Calu3 (cell line): Measurements from ENCODE around the gene SCN1A. TPM values are rescaled to one million over a fixed set of nuclear protein-coding genes. Genes with fewer than 3 reads are reported as not detected.
"Not testable (repeated sequence)": the region's sequence is repeated elsewhere in the genome, so short reads cannot be mapped to it uniquely, and the experiment has no call there.

Experiments
- BruUV-seq: library from RNA; stranded (reverse); fragments of 400-500 nt; replicated peaks from 2 replicates; lab custom pipeline; 2021; lab: Mats Ljungman, UMichigan
- CTCF ChIA-PET: fragments of 300-600 bp; sonication (Branson Sonifier 250); formaldehyde crosslinking; loops from one replicate; lab custom pipeline; 2022; ENCODE audit warnings: antibody characterized with exemption; lab: Charles Lee
- DNase-seq: peaks from one replicate; pipeline ENCODE4 v3.0.0; 2022
- H3K27ac Mint-ChIP-seq: one replicate; pipeline ENCODE4 v1.8.0; 2022; ENCODE audit warnings: mixed read lengths; ENCODE audit not compliant: unreplicated experiment
- H3K27me3 Mint-ChIP-seq: one replicate; pipeline ENCODE4 v1.8.0; 2022; ENCODE audit warnings: mixed read lengths; ENCODE audit not compliant: unreplicated experiment
- H3K36me3 Mint-ChIP-seq: one replicate; pipeline ENCODE4 v1.8.0; 2022; ENCODE audit warnings: mild to moderate bottlenecking, moderate library complexity, mixed read lengths; ENCODE audit not compliant: insufficient read depth, unreplicated experiment
- H3K4me1 Mint-ChIP-seq: one replicate; pipeline ENCODE4 v1.8.0; 2022; ENCODE audit warnings: mild to moderate bottlenecking, low read depth, mixed read lengths; ENCODE audit not compliant: unreplicated experiment
- H3K4me3 Mint-ChIP-seq: one replicate; pipeline ENCODE4 v1.8.0; 2022; ENCODE audit warnings: mild to moderate bottlenecking, low read depth, moderate library complexity, mixed read lengths; ENCODE audit not compliant: unreplicated experiment
- H3K9me3 Mint-ChIP-seq: one replicate; pipeline ENCODE4 v1.8.0; 2022; ENCODE audit warnings: low read depth, mixed read lengths; ENCODE audit not compliant: unreplicated experiment
- intact Hi-C: fragments of 100-400 bp; cut with micrococcal nuclease; formaldehyde crosslinking; loops from one replicate; pipeline ENCODE4 v1.10.0; 2022; ENCODE audit not compliant: unreplicated experiment
- total RNA-seq: library from RNA; stranded (reverse); gene quantifications from 2 replicates; pipeline ENCODE4 v1.2.3, GENCODE V29; 2022
- TF ChIP-seq, protein P1 (sequence below): fragments of 200-600 bp; IDR thresholded peaks from one replicate; pipeline ENCODE4 v1.8.0; 2022; ENCODE audit warnings: antibody characterized with exemption; ENCODE audit not compliant: unreplicated experiment

The SCN1A gene
- total RNA-seq, 1 experiment from 2014 or later, result not detected

DNA sequence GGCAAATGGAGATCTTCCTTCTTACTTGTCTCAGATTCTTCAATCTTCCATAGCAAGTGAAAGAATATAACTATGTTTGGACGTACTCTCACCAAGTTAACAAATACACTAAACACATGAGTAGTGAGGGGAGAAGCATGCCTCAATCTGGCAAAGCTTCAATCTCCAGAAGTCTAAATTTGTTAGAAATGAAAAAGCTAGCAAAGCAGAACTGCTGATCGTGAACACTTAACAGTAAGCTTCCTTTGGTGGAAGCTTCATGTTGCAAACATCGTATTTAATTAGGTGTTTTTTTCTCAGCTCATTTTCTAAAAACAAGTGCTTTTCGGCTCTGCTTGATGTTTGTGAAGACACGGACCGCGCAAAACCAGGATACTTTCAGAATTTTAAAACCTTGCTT lies 12.7 kb upstream of the SCN1A start:
- H3K9me3 Mint-ChIP-seq, result no peaks in the 10 kb centered on the region
- H3K27me3 Mint-ChIP-seq, result no peaks in the 10 kb centered on the region
- H3K4me3 Mint-ChIP-seq, result no peak overlapping the region
- H3K36me3 Mint-ChIP-seq, result no peaks in the 10 kb centered on the region
- intact Hi-C loops, result no loop called here
- TF ChIP-seq, protein P1, sequence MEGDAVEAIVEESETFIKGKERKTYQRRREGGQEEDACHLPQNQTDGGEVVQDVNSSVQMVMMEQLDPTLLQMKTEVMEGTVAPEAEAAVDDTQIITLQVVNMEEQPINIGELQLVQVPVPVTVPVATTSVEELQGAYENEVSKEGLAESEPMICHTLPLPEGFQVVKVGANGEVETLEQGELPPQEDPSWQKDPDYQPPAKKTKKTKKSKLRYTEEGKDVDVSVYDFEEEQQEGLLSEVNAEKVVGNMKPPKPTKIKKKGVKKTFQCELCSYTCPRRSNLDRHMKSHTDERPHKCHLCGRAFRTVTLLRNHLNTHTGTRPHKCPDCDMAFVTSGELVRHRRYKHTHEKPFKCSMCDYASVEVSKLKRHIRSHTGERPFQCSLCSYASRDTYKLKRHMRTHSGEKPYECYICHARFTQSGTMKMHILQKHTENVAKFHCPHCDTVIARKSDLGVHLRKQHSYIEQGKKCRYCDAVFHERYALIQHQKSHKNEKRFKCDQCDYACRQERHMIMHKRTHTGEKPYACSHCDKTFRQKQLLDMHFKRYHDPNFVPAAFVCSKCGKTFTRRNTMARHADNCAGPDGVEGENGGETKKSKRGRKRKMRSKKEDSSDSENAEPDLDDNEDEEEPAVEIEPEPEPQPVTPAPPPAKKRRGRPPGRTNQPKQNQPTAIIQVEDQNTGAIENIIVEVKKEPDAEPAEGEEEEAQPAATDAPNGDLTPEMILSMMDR, result no peak
- no peak for DNase-seq
- H3K27ac Mint-ChIP-seq, result no peak overlapping the region
- H3K4me1 Mint-ChIP-seq, result no peaks in the 10 kb centered on the region
- CTCF ChIA-PET, result no interaction called here
- BruUV-seq, result no TSS peak

DNA sequence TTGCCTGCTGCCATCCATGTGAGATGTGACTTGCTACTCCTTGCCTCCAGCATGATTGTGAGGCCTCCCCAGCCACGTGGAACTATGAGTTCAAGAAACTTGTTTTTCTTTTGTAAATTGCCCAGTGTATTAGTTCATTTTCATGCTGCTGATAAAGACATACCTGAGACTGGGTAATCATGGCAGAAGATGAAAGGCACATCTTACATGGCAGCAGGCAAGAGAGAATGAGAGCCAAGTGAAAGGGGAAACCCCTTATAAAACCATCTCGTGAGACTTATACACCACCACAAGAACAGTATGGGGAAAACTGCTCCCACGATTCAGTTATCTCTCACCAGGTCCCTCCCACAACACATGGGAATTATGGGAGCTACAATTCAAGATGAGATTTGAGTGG lies 11.7 kb upstream of the SCN1A start:
- BruUV-seq, H3K4me3 Mint-ChIP-seq, H3K27me3 Mint-ChIP-seq, H3K9me3 Mint-ChIP-seq, H3K27ac Mint-ChIP-seq, H3K36me3 Mint-ChIP-seq, intact Hi-C loops, H3K4me1 Mint-ChIP-seq, DNase-seq, CTCF ChIA-PET: not testable (repeated sequence)

GRCh38 chr2:166138667-166139066 lies 10.8 kb upstream of the SCN1A start:
- CTCF ChIA-PET, result no interaction called here
- intact Hi-C loops, result no loop called here
- Mint-ChIP-seq H3K27me3 (no peaks in the 10 kb centered on the region), H3K4me1 (peaks cover 12% of the 10 kb centered on the region), H3K36me3 (no peaks in the 10 kb centered on the region), H3K4me3 (no peak overlapping the region), H3K9me3 (no peaks in the 10 kb centered on the region), H3K27ac (no peak overlapping the region)
- TF ChIP-seq, protein P1, result no peak
- no peak for DNase-seq
- BruUV-seq, result no TSS peak

- TF ChIP-seq, protein P1, result no peak
- CTCF ChIA-PET, result no interaction called here
- no TSS peak for BruUV-seq
- Mint-ChIP-seq H3K4me1 (peaks cover 16% of the 10 kb centered on the region), H3K9me3 (no peaks in the 10 kb centered on the region), H3K27me3 (no peaks in the 10 kb centered on the region), H3K36me3 (no peaks in the 10 kb centered on the region), H3K4me3 (no peak overlapping the region), H3K27ac (no peak overlapping the region)
- intact Hi-C loops, result no loop called here
- no peak for DNase-seq
These were observed 10.3 kb upstream of the SCN1A start for GRCh38 chr2:166138144-166138543.

DNA sequence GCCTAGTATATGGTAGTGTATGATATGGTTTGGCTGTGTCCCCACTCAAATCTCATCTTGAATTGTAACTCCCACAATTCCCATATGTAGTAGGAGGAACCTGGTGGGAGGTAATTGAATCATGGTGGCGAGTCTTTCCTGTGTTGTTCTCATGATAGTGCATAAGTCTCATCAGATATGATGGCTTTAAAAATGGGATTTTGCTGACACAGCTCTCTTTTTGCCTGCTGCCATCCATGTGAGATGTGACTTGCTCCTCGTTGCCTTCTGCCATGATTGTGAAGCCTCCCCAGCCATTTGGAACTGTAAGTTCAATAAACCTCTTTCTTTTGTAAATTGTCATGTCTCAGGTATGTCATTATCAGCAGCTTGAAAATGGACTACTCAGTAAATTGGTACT lies 9.5 kb upstream of the SCN1A start:
- no peak overlapping the region for H3K27ac Mint-ChIP-seq
- no peak for DNase-seq
- H3K4me1 Mint-ChIP-seq, result peaks cover 16% of the 10 kb centered on the region
- no peaks in the 10 kb centered on the region for H3K36me3 Mint-ChIP-seq
- H3K9me3 Mint-ChIP-seq, result no peaks in the 10 kb centered on the region
- CTCF ChIA-PET, result interaction anchor here (1.0 kb wide), 1 partner anchor 10 kb away, joined by 4 read pairs; the partner anchor contains the start of gene SCN1A
- TF ChIP-seq, protein P1, result no peak
- H3K27me3 Mint-ChIP-seq, result no peaks in the 10 kb centered on the region
- intact Hi-C loops, result no loop called here
- no peak overlapping the region for H3K4me3 Mint-ChIP-seq
- BruUV-seq, result no TSS peak
